Sigmoid colon (tissue), 7 donors: ENCODE results near the gene WRAP73. TPM values are rescaled to one million over a fixed set of nuclear protein-coding genes. Genes with fewer than 3 reads are reported as not detected.
A peak's percentile ranks its signal among the peaks of the same experiment; 100 is the strongest.

Source experiments
- DNase-seq: peaks from one replicate; pipeline ENCODE4 v3.0.0-alpha.2; 2019
- H3K27ac ChIP-seq, 4 donors: fragments of 200-600 bp; sonication (generic); one replicate each; pipeline ENCODE4 v1.5.1; 2016 to 2019; ENCODE audit warnings: mild to moderate bottlenecking in 1 of 4
- H3K27me3 ChIP-seq, 3 donors: fragments of 200-600 bp; sonication (generic); one replicate each; pipeline ENCODE4 v1.5.1; 2019; ENCODE audit warnings: mild to moderate bottlenecking in 1 of 3
- H3K36me3 ChIP-seq, 4 donors: fragments of 200-600 bp; sonication (generic); one replicate each; pipeline ENCODE4 v1.5.1; 2016 to 2019
- H3K4me1 ChIP-seq, 4 donors: fragments of 200-600 bp; sonication (generic); one replicate each; pipeline ENCODE4 v1.5.1; 2017 to 2019
- H3K4me3 ChIP-seq, 4 donors: fragments of 200-600 bp; sonication (generic); one replicate each; pipeline ENCODE4 v1.5.1; 2017 to 2019; ENCODE audit warnings: mild to moderate bottlenecking in 2 of 4, moderate library complexity in 1 of 4
- H3K9me3 ChIP-seq, 4 donors: fragments of 200-600 bp in 3 of 4; sonication (generic) in 3 of 4; one replicate each; pipeline versions ENCODE4 v1.5.1 to v1.6.1; 2013 to 2019
- EP300 ChIP-seq, 4 donors: sonication (generic); formaldehyde crosslinking; IDR thresholded peaks; one replicate each; pipeline ENCODE4 v1.6.1; 2017; ENCODE audit warnings: antibody characterized with exemption in 4 of 4
- POLR2A ChIP-seq, 2 donors: fragments of 450-650 bp; IDR thresholded peaks; one replicate each; pipeline ENCODE4 v1.6.1; 2016; ENCODE audit warnings: antibody characterized with exemption in 2 of 2, mild to moderate bottlenecking in 2 of 2, moderate library complexity in 2 of 2
- POLR2AphosphoS5 ChIP-seq, 4 donors: sonication (generic); formaldehyde crosslinking; IDR thresholded peaks; one replicate each; pipeline ENCODE4 v1.6.1; 2017; ENCODE audit warnings: antibody characterized with exemption in 4 of 4
- WGBS, 2 donors: extraction: QIAGEN DNeasy Blood & Tissue Kit; methylation state at CpG; one replicate each; pipeline ENCODE4 v1.1.7; 2013; 5-methylcytosine and 5-hydroxymethylcytosine counted together
- intact Hi-C: fragments of 100-400 bp; cut with DNase I; formaldehyde crosslinking; loops from one replicate; pipeline ENCODE4 v1.15.1; 2023
- polyA plus RNA-seq, 3 donors: library from polyadenylated mRNA; stranded (reverse); fragments of 200-250 nt; gene quantifications; one replicate each; pipeline ENCODE4 v1.2.3, GENCODE V29; 2013
- total RNA-seq, 4 donors: library from RNA; depleted of rRNA; stranded (reverse); fragments of >200 nt; gene quantifications; one replicate each; pipeline ENCODE4 v1.1.0, GENCODE V29; 2016
- TF ChIP-seq, protein P1 (sequence below), 4 experiments: fragments of 450-650 bp in 3 of 4; fragments of 200-600 bp in 1 of 4; IDR thresholded peaks; one replicate each; pipeline ENCODE4 v1.5.1; 2016 to 2019; ENCODE audit warnings: antibody characterized with exemption in 4 of 4, mild to moderate bottlenecking in 3 of 4, moderate library complexity in 2 of 4
- donor health status: healthy with polysubstance abuse.
- donor health status: Bipolar disorder and iron deficiency.
- donor health status: healthy.

The WRAP73 gene
- total and polyA plus RNA-seq, 7 donors = 11.4 to 24.2 (median 17.2) TPM

GRCh38 chr1:3675436-3675835 lies 25.5 kb upstream of the WRAP73 start:
- Histone ChIP-seq H3K27me3 (peaks cover 7 to 47% (median 39%) of the 10 kb centered on the region in 3 donors), H3K4me3 (no peak overlapping the region), H3K9me3 (no peaks in the 10 kb centered on the region), H3K36me3 (no peaks in the 10 kb centered on the region), H3K27ac (no peak overlapping the region), H3K4me1 (no peaks in the 10 kb centered on the region)
- TF ChIP-seq POLR2A (IDR thresholded peaks at IDR 0.05) (no peak), POLR2AphosphoS5 (IDR thresholded peaks at IDR 0.05) (no peak), EP300 (IDR thresholded peaks at IDR 0.05) (no peak)
- TF ChIP-seq, protein P1, sequence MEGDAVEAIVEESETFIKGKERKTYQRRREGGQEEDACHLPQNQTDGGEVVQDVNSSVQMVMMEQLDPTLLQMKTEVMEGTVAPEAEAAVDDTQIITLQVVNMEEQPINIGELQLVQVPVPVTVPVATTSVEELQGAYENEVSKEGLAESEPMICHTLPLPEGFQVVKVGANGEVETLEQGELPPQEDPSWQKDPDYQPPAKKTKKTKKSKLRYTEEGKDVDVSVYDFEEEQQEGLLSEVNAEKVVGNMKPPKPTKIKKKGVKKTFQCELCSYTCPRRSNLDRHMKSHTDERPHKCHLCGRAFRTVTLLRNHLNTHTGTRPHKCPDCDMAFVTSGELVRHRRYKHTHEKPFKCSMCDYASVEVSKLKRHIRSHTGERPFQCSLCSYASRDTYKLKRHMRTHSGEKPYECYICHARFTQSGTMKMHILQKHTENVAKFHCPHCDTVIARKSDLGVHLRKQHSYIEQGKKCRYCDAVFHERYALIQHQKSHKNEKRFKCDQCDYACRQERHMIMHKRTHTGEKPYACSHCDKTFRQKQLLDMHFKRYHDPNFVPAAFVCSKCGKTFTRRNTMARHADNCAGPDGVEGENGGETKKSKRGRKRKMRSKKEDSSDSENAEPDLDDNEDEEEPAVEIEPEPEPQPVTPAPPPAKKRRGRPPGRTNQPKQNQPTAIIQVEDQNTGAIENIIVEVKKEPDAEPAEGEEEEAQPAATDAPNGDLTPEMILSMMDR (IDR thresholded peaks at IDR 0.05) = no peak
- intact Hi-C loops = no loop called here
- WGBS, 2 donors = 64 to 81% methylated on average over 11 of the region's 11 CpGs
- no peak for DNase-seq

DNA sequence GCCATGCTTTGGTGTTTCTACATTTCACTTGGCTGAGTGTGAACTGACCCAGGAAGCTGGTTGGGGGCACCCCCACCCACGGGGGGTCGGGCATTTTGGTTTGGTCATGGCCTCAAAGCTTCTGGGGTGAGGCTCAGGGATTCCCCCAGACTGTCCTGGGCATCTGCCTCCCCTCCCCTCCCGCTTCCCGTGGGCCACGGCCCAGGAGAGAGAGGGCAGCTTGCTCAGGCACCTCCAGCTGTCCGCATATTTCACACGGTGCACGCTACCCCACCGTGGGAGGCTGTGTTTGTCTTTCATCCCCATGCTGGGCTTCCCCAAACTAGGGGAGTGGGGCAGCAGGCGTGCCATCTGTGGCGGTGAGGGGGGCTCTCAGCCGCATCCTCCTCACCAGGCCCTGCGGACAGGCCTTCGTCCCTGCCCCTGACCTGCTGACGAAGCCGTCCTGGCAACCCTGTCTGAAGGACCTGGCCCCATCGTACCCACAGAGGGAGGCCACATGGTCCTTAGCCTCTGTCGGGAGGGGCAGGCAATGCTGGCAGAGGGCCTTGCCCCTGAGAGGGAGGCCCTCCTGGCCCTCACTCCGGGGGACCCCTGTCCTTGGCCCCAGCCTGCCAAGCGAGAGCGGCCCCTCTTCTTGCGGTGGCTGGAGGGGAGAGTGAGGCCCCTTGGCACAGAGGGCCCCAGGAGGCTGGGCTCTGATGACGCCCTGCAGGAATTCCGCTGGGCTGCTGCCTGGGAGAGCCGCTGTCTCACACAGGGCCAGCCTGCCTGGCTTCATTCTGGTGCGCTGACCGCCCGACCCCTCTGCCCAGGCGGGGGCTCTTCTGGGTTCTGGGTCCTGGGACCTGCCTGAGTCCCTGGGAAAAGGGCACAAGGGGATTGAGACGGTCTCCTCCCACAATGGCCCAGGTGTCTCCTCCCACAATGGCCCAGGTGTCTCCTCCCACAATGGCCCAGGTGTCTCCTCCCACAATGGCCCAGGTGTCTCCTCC lies 24.5 kb upstream of the WRAP73 start:
- Histone ChIP-seq H3K36me3 (no peaks in the 10 kb centered on the region), H3K9me3 (no peaks in the 10 kb centered on the region), H3K27me3 (peaks cover 7 to 51% (median 39%) of the 10 kb centered on the region in 3 donors), H3K4me3 (no peak overlapping the region), H3K4me1 (no peaks in the 10 kb centered on the region), H3K27ac (no peak overlapping the region)
- TF ChIP-seq POLR2AphosphoS5 (IDR thresholded peaks at IDR 0.05) (no peak), POLR2A (IDR thresholded peaks at IDR 0.05) (no peak), EP300 (IDR thresholded peaks at IDR 0.05) (no peak)
- TF ChIP-seq, protein P1 (IDR thresholded peaks at IDR 0.05) = no peak
- 37 to 64% methylated on average over 30 of the region's 30 CpGs for WGBS, 2 donors
- intact Hi-C loops = no loop called here
- no peak for DNase-seq

DNA sequence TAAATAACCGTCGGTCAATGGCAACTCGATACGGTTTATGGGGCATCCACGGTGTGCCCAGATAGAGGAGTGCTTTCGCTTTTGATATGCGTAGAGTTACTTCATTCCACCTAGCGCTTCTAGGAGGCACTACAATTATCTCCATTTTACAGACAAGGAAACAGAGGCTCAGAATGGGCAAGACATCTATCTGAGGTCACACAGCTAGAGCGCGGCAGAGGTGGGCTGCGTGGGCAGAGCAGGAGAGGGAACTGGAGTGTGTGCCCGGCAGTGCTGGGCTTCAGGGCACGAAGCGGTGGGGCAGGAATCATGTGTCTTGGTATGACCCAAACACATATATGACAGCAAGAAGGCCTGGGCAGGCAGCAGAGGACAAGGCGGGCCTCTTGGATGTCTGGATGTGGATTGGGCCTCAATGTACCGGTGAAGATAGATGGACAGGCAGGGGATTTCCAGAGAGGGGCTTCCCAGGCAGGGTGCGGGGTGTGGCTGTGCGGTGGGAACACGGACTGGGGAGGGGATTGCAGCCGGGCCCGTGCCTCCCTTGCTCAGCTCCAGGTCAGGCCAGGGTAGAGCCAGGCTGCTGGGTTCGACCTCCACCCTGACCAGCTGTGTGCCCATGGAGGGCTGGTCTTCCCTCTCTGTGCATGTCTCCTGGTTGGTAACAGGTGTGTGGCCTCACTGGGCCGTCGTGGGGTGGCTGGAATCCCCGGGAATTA lies 23.6 kb upstream of the WRAP73 start:
- H3K27me3 ChIP-seq = peaks cover 7 to 60% (median 39%) of the 10 kb centered on the region in 3 donors
- 67 to 81% methylated on average over 25 of the region's 25 CpGs for WGBS, 2 donors
- H3K36me3 ChIP-seq = no peaks in the 10 kb centered on the region

DNA sequence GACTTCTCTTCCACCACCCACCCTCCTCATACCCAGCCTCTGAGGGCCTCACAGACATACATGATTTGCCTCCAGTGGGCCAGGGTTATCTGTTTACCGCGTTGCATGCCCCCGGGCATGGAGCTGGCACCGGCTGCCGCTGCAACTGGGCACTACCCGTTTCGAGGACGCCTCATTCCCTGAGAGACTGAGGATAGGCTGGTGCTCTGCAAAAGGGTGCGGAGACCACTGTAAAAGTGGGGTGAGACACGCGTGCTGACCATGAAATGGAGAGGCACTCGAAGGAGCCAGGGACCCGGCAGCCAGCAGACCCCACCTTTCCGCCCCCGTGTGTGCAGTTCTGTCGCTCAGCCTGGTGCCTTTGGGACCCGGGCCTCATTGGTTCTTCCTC lies 23.1 kb upstream of the WRAP73 start:
- intact Hi-C loops = no loop called here
- Histone ChIP-seq H3K36me3 (no peaks in the 10 kb centered on the region), H3K9me3 (no peaks in the 10 kb centered on the region), H3K4me3 (no peak overlapping the region), H3K27ac (no peak overlapping the region), H3K27me3 (peaks cover 7 to 61% (median 39%) of the 10 kb centered on the region in 3 donors), H3K4me1 (peaks cover 0 to 3% (median 0%) of the 10 kb centered on the region in 4 donors)
- WGBS, 2 donors = 73 to 89% methylated on average over 17 of the region's 17 CpGs
- no peak for TF ChIP-seq POLR2AphosphoS5 (IDR thresholded peaks at IDR 0.05)
- TF ChIP-seq POLR2A (IDR thresholded peaks at IDR 0.05) = no peak
- TF ChIP-seq, protein P1 (IDR thresholded peaks at IDR 0.05) = no peak
- no peak for TF ChIP-seq EP300 (IDR thresholded peaks at IDR 0.05)
- peak; percentile 61 for DNase-seq

More for the DNA sequence above, 23.6 kb upstream of the WRAP73 start:
- H3K4me1 ChIP-seq = peaks cover 0 to 3% (median 0%) of the 10 kb centered on the region in 4 donors
- no peak overlapping the region for H3K4me3 ChIP-seq
- intact Hi-C loops = no loop called here
- H3K27ac ChIP-seq = no peak overlapping the region
- no peak for DNase-seq
- H3K9me3 ChIP-seq = no peaks in the 10 kb centered on the region
- TF ChIP-seq, protein P1 (IDR thresholded peaks at IDR 0.05) = no peak
- no peak for TF ChIP-seq EP300 (IDR thresholded peaks at IDR 0.05)
- no peak for TF ChIP-seq POLR2AphosphoS5 (IDR thresholded peaks at IDR 0.05)
- TF ChIP-seq POLR2A (IDR thresholded peaks at IDR 0.05) = no peak
